ENCODE measurements around the gene SPAG16.

SPAG16 gene

GRCh38 chr2:214311031-214311533, 1026.8 kb downstream of the SPAG16 start:
- no peak for DNase-seq

- DNase-seq, result no peak
Observed at GRCh38 chr2:214311931-214312749, 1027.9 kb downstream of the SPAG16 start.

- DNase-seq, result no peak
Observed at GRCh38 chr2:214315324-214315723, 1031.1 kb downstream of the SPAG16 start.

- DNase-seq, result no peak
Observed at GRCh38 chr2:214320211-214320610, 1035.9 kb downstream of the SPAG16 start.

- no peak for DNase-seq
Observed at GRCh38 chr2:214322662-214323061, 1038.4 kb downstream of the SPAG16 start.

- no peak for DNase-seq
Observed at GRCh38 chr2:214325404-214325803, 1041.1 kb downstream of the SPAG16 start.

- DNase-seq, result peak; percentile 83
Observed at GRCh38 chr2:214328941-214329340, 1044.7 kb downstream of the SPAG16 start.

GRCh38 chr2:214341646-214342045, 1057.4 kb downstream of the SPAG16 start:
- no peak for DNase-seq

GRCh38 chr2:214358506-214358905, 1074.2 kb downstream of the SPAG16 start:
- no peak for DNase-seq

GRCh38 chr2:214361116-214361515, 1076.9 kb downstream of the SPAG16 start:
- DNase-seq, result no peak

GRCh38 chr2:214365549-214365948, 1081.3 kb downstream of the SPAG16 start:
- no peak for DNase-seq

- DNase-seq, result no peak
Observed at GRCh38 chr2:214367171-214367570, 1082.9 kb downstream of the SPAG16 start.

- DNase-seq, result no peak
Observed at GRCh38 chr2:214376618-214377285, 1092.5 kb downstream of the SPAG16 start.

- DNase-seq, result no peak
Observed at GRCh38 chr2:214377286-214377624, 1093.0 kb downstream of the SPAG16 start.

GRCh38 chr2:214378455-214379103, 1094.3 kb downstream of the SPAG16 start:
- no peak for DNase-seq

GRCh38 chr2:214379227-214379626, 1095.0 kb downstream of the SPAG16 start:
- peak; percentile 22 for DNase-seq

GRCh38 chr2:214380681-214381080, 1096.4 kb downstream of the SPAG16 start:
- no peak for DNase-seq

- no peak for DNase-seq
Observed at GRCh38 chr2:214382229-214382628, 1098.0 kb downstream of the SPAG16 start.

GRCh38 chr2:214386720-214387119, 1102.5 kb downstream of the SPAG16 start:
- DNase-seq, result no peak

GRCh38 chr2:214389334-214389733, 1105.1 kb downstream of the SPAG16 start:
- no peak for DNase-seq

- no peak for DNase-seq
Observed at GRCh38 chr2:214393796-214394195, 1109.5 kb downstream of the SPAG16 start.

GRCh38 chr2:214395040-214395439, 1110.8 kb downstream of the SPAG16 start:
- DNase-seq, result no peak

GRCh38 chr2:214401580-214401979, 1117.3 kb downstream of the SPAG16 start:
- DNase-seq, result no peak

Measured in eye (tissue), 1 donor.